ENCODE data around the gene PRIM2. TPM values are rescaled to one million over a fixed set of nuclear protein-coding genes. Genes with fewer than 3 reads are reported as not detected.
"Not testable (repeated sequence)": the region's sequence is repeated elsewhere in the genome, so short reads cannot be mapped to it uniquely, and the experiment has no call there.

PRIM2 gene
- total RNA-seq, 1 donor from 2014 or later, result 19.7 TPM

DNA sequence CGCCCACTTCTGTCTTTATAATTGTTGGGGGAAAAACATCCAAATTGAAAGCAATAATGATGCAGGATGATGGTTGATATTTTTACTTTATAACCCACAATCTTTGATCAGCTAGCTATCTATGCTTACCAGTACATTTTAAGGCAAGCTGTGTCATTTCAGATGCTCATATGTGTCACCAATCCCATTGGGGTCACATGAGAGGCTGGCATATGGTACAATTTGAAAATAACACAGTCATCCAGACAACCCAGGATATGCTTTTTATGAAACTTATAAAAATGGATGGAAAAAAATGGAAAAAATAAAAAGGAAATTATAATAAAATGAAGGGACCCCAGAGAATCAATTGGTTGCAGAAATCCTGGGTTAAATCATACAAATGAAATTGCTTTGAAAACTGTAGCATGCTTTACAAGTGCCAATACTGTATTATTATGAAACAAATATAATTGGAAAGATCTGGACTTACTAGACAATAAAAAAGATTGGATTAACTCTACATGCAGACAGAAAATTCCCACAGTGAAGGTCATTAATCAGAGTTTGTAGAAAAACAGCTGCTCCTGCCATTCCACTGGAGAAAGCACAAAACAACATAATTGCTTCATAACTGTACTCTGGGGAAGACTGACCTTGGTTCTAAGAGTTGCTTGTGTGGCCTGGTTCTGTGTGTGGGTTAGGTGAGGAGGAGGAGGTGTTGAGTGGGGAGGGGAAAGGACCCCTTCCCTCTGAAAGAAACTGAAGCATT lies 13.3 kb upstream of the PRIM2 start:
- DNase-seq, result no peak
- H3K4me1 Mint-ChIP-seq, result no peaks in the 10 kb centered on the region
- ATAC-seq (ENCODE audit: low read depth), result no peak
- H3K4me3 Mint-ChIP-seq, result no peak overlapping the region
- CTCF ChIA-PET, result interaction anchor here (1.5 kb wide), 1 partner anchor 401 kb away, joined by 5 read pairs; no protein-coding TSS in a partner anchor
- no peak overlapping the region for H3K27ac Mint-ChIP-seq
- intact Hi-C loops (cut with micrococcal nuclease), result no loop called here
- peaks cover 20% of the 10 kb centered on the region for H3K27me3 Mint-ChIP-seq
- POLR2A ChIA-PET, result no interaction called here
- TF ChIP-seq, protein P1, sequence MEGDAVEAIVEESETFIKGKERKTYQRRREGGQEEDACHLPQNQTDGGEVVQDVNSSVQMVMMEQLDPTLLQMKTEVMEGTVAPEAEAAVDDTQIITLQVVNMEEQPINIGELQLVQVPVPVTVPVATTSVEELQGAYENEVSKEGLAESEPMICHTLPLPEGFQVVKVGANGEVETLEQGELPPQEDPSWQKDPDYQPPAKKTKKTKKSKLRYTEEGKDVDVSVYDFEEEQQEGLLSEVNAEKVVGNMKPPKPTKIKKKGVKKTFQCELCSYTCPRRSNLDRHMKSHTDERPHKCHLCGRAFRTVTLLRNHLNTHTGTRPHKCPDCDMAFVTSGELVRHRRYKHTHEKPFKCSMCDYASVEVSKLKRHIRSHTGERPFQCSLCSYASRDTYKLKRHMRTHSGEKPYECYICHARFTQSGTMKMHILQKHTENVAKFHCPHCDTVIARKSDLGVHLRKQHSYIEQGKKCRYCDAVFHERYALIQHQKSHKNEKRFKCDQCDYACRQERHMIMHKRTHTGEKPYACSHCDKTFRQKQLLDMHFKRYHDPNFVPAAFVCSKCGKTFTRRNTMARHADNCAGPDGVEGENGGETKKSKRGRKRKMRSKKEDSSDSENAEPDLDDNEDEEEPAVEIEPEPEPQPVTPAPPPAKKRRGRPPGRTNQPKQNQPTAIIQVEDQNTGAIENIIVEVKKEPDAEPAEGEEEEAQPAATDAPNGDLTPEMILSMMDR (IDR thresholded peaks at IDR 0.05), result no peak
- H3K9me3 Mint-ChIP-seq, result no peaks in the 10 kb centered on the region
- H3K36me3 Mint-ChIP-seq (ENCODE audit: low read depth), result no peaks in the 10 kb centered on the region

DNA sequence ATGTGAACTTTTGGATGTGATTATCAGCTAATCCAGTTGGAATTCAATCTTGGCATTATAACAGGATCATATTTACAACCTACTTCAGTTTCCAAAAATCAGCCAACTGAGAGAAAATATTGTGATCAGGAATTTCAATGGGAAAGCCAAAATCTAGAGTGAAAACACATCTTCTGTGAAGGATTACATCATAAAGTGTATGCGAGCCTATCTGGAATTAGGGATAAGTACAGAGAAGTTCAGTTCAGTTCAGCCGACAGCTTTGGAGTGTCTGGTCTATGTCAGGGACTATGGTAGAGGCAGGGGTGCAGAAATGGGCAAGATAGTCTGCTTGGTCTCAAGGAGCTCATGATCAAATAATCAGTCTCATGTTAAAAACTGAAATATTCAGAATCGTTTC lies 12.3 kb upstream of the PRIM2 start:
- H3K27ac Mint-ChIP-seq, result no peak overlapping the region
- POLR2A ChIA-PET, result no interaction called here
- no peak for DNase-seq
- TF ChIP-seq, protein P1 (IDR thresholded peaks at IDR 0.05), result no peak
- no peaks in the 10 kb centered on the region for H3K36me3 Mint-ChIP-seq (ENCODE audit: low read depth)
- no peaks in the 10 kb centered on the region for H3K9me3 Mint-ChIP-seq
- peaks cover 20% of the 10 kb centered on the region for H3K27me3 Mint-ChIP-seq
- CTCF ChIA-PET, result interaction anchor here (1.5 to 1.9 kb wide), 2 partner anchors 11 to 402 kb away, joined by 5 read pairs; no protein-coding TSS in a partner anchor
- intact Hi-C loops (cut with micrococcal nuclease), result no loop called here
- ATAC-seq (ENCODE audit: low read depth), result no peak
- H3K4me1 Mint-ChIP-seq, result no peaks in the 10 kb centered on the region
- H3K4me3 Mint-ChIP-seq, result no peak overlapping the region

DNA sequence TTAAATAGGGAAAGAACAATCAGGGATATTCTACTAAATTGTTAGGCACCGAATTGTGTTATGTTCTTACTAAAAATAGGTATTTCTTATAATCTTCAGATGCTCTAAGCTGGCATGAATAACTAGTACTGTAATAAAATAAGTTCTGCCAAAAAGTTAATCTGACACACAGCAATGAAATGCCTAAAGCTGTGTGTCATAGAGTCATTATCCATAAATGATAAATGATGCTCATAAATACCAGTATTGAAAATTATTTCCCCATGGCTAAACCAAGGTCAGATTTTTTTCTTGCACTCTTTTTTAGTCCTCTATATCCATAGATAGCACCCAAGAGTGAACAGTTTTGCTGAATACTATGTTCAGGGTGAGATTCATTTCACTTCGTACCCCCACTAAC lies 11.7 kb upstream of the PRIM2 start:
- DNase-seq (no peak), ATAC-seq (ENCODE audit: low read depth) (no peak)
- TF ChIP-seq, protein P1 (IDR thresholded peaks at IDR 0.05), result no peak
- ChIA-PET CTCF (interaction anchor here (1.5 to 1.9 kb wide), 2 partner anchors 11 to 403 kb away, joined by 5 read pairs; no protein-coding TSS in a partner anchor), POLR2A (no interaction called here)
- no peak overlapping the region for H3K27ac Mint-ChIP-seq
- H3K36me3 Mint-ChIP-seq (ENCODE audit: low read depth), result no peaks in the 10 kb centered on the region
- peaks cover 20% of the 10 kb centered on the region for H3K27me3 Mint-ChIP-seq
- no peaks in the 10 kb centered on the region for H3K4me1 Mint-ChIP-seq
- no peaks in the 10 kb centered on the region for H3K9me3 Mint-ChIP-seq
- no peak overlapping the region for H3K4me3 Mint-ChIP-seq
- intact Hi-C loops (cut with micrococcal nuclease), result no loop called here

DNA sequence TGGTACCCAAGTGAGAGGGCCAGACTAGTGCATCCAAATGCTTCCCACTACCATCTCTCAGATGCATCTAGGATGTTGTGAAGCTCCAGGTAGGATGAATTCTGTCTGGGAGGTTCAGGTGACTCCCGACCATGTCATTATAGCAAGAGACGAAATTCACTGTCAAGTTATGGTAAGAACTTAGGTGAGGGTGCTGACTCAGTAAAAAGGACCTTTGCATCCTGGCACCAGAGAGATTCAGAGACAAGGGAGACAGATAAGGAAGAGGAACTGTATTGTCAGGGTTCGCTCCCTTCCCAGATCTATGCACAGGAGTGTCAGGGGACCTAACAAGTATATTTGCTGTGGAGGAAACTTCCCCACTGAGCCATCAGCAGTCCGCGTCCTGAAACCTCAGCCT lies 11.2 kb upstream of the PRIM2 start:
- ChIA-PET CTCF (interaction anchor here (1.9 kb wide), 1 partner anchor 10 kb away, joined by 5 read pairs; no protein-coding TSS in a partner anchor), POLR2A (no interaction called here)
- H3K27me3 Mint-ChIP-seq, result peaks cover 20% of the 10 kb centered on the region
- intact Hi-C loops (cut with micrococcal nuclease), result no loop called here
- no peaks in the 10 kb centered on the region for H3K36me3 Mint-ChIP-seq (ENCODE audit: low read depth)
- no peak for ATAC-seq (ENCODE audit: low read depth)
- no peaks in the 10 kb centered on the region for H3K4me1 Mint-ChIP-seq
- H3K27ac Mint-ChIP-seq, result no peak overlapping the region
- TF ChIP-seq, protein P1 (IDR thresholded peaks at IDR 0.05), result no peak
- no peaks in the 10 kb centered on the region for H3K9me3 Mint-ChIP-seq
- no peak for DNase-seq
- H3K4me3 Mint-ChIP-seq, result no peak overlapping the region

DNA sequence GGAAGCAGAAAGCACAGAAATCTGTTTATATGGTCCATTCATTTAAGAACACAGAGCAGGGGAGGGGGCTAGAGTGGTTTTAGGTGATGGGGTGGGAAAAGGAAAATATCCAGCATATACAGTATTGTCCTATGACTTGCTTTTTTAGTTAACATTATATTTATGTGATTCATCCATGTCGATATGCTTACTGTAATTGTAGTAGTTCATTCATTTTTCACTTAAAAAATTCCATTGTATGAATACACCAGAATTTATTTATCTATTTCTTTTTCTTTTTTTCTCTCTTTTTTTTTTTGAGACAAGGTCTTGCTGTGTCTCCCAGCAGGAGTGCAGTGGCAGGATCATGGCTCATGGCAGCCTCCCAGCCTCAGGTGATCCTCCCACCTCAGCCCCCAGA lies 9.6 kb upstream of the PRIM2 start:
- Mint-ChIP-seq H3K36me3 (ENCODE audit: low read depth) (no peaks in the 10 kb centered on the region), H3K27me3 (peaks cover 20% of the 10 kb centered on the region), H3K4me3 (no peak overlapping the region), H3K9me3 (no peaks in the 10 kb centered on the region), H3K4me1 (no peaks in the 10 kb centered on the region), H3K27ac (no peak overlapping the region)
- POLR2A ChIA-PET, result no interaction called here
- no peak for DNase-seq
- intact Hi-C loops (cut with micrococcal nuclease), result no loop called here
- ATAC-seq (ENCODE audit: low read depth), result no peak
- TF ChIP-seq, protein P1 (IDR thresholded peaks at IDR 0.05), result no peak
- CTCF ChIA-PET, result no interaction called here

DNA sequence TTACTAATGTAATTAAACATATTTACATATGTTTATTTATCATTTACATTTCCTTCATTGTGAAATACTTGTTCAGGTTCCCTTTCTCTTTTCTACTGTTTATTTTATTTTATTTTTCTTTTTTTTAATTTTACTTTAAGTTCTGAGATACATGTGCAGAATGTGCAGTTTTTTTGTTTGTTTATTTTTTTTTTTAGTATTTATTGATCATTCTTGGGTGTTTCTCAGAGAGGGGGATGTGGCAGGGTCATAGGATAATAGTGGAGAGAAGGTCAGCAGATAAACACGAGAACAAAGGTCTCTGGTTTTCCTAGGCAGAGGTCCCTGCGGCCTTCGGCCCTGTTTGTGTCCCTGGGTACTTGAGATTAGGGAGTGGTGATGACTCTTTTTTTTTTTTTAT lies 8.7 kb upstream of the PRIM2 start:
- H3K27ac Mint-ChIP-seq; intact Hi-C loops (cut with micrococcal nuclease); H3K36me3 Mint-ChIP-seq (ENCODE audit: low read depth); ATAC-seq (ENCODE audit: low read depth); H3K9me3 Mint-ChIP-seq; H3K4me1 Mint-ChIP-seq; H3K4me3 Mint-ChIP-seq; DNase-seq; POLR2A ChIA-PET; CTCF ChIA-PET: not testable (repeated sequence)
- H3K27me3 Mint-ChIP-seq, result peaks cover 25% of the 10 kb centered on the region

DNA sequence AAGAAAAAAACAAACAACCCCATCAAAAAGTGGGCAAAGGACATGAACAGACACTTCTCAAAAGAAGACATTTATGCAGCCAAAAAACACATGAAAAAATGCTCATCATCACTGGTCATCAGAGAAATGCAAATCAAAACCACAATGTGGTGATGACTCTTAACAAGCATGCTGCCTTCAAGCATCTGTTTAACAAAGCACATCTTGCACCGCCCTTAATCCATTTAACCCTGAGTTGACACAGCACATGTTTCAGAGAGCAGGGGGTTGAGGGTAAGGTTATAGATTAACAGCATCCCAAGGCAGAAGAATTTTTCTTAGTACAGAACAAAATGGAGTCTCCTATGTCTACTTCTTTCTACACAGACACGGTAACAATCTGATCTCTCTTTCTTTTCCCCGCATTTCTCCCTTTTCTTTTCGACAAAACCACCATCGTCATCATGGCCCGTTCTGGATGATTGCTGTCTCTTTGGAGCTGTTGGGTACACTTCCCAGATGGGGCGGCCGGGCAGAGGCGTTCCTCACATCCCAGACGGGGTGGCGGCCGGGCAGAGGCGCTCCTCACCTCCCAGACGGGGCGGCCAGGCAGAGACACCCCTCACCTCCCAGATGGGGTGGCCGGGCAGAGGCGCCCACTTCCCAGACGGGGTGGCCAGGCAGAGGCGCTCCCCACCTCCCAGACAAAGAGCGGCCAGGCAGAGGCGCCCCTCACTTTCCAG lies 7.2 kb upstream of the PRIM2 start:
- H3K36me3 Mint-ChIP-seq (ENCODE audit: low read depth); H3K4me3 Mint-ChIP-seq; H3K9me3 Mint-ChIP-seq; CTCF ChIA-PET; POLR2A ChIA-PET; DNase-seq; intact Hi-C loops (cut with micrococcal nuclease); ATAC-seq (ENCODE audit: low read depth); H3K27ac Mint-ChIP-seq; H3K4me1 Mint-ChIP-seq: not testable (repeated sequence)
- peaks cover 23% of the 10 kb centered on the region for H3K27me3 Mint-ChIP-seq

Measured in activated B cell treated with CpG ODN at 0.5 μM for 24 hours (primary cell).